ENCODE measurements around the gene CRKL. TPM values are rescaled to one million over a fixed set of nuclear protein-coding genes. Genes with fewer than 3 reads are reported as not detected.

Gene CRKL
- total and polyA plus RNA-seq, 12 donors, result 15.6 to 69.1 (median 43.3) TPM

DNA sequence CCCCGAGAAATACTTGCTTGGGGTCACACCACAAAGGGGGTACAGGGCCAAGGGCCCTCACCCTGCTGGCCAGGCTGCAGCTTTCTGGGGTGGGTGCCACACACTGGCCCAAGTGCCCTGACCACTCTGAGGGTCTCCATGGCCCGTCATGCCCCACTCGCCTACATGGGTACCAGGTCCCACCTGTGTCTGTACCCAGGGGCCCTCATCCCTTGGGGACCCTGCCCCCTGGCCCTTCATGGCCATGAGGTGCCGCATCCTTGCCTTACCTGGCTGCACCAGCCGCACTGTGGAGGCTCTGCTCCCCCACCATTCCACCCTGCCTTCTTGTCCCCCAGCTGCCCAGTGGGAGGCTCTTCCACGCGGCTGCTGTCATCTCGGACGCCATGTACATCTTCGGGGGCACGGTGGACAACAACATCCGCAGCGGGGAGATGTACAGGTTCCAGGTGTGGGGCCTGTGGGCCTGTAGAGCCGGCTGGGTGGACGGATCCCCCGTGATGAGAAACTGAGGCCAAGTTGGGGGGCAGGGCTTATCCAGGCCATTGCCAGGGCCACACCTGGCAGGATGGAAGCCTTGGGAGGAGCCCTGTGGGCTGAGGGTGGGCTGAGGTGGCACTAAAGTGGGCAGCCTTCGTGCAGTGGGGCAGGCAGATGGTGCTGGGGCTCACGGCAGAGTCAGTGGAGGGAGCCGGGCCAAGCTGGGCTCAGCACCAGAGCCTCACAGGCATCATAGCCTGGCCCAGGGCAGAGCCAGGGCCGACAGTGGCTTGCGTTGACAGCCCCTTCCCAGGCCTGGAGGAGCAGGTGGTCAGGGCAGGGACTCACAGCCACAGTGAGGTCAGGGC is 75.5 kb downstream of the CRKL start:
- intact Hi-C loops (cut with DNase I), result no loop called here
- Histone ChIP-seq H3K36me3 (replicated peaks in 1 of 2) (peaks cover 0 to 57% of the 10 kb centered on the region in 2 donors), H3K27ac (no peak overlapping the region), H3K4me3 (no peak overlapping the region), H3K9me3 (replicated peaks in 1 of 3) (no peaks in the 10 kb centered on the region), H3K4me1 (replicated peaks in 1 of 2) (no peaks in the 10 kb centered on the region), H3K27me3 (no peaks in the 10 kb centered on the region)
- no peak for DNase-seq
- WGBS, 4 donors, result 86 to 91% (median 90%) methylated on average over 14 to 21 of the region's 21 CpGs
- TF ChIP-seq, protein P1, sequence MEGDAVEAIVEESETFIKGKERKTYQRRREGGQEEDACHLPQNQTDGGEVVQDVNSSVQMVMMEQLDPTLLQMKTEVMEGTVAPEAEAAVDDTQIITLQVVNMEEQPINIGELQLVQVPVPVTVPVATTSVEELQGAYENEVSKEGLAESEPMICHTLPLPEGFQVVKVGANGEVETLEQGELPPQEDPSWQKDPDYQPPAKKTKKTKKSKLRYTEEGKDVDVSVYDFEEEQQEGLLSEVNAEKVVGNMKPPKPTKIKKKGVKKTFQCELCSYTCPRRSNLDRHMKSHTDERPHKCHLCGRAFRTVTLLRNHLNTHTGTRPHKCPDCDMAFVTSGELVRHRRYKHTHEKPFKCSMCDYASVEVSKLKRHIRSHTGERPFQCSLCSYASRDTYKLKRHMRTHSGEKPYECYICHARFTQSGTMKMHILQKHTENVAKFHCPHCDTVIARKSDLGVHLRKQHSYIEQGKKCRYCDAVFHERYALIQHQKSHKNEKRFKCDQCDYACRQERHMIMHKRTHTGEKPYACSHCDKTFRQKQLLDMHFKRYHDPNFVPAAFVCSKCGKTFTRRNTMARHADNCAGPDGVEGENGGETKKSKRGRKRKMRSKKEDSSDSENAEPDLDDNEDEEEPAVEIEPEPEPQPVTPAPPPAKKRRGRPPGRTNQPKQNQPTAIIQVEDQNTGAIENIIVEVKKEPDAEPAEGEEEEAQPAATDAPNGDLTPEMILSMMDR (IDR thresholded peaks at IDR 0.05), result no peak

DNA sequence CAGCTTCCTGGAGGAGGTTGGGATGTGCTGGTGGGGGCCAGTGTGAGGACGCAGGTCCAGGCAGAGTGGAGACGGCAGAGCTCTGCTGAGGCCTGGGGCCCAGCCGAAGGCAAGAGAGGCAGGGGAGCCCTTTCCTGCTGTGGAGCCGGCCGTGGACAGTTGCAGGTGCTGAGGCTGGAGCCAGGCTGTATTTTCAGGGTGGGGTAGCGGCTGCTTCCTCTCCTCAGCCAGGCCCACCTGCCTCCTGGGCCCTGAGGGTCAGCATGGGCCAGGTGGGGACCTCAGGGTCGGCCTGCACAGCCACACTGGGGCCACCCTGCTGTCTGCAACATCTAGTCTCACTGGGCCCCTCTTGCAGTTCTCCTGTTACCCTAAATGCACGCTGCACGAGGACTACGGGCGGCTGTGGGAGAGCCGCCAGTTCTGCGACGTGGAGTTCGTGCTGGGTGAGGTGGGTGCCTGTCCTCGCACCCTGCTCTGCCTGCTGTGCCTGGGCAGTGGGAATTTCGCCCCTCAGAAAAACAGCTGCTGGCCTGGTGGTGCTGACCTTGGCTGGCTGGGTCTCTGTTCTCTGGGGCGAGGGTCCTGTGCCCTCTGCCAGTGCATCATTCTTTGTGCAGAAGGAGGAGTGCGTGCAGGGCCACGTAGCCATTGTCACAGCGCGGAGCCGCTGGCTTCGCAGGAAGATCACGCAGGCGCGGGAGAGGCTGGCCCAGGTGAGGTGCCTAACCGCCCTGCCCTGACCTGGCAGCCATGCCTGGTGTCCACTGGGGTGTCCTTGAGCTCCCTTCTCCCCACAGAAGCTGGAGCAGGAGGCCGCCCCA is 76.3 kb downstream of the CRKL start:
- Histone ChIP-seq H3K4me1 (replicated peaks in 1 of 2) (no peaks in the 10 kb centered on the region), H3K27me3 (no peaks in the 10 kb centered on the region), H3K9me3 (replicated peaks in 1 of 3) (no peaks in the 10 kb centered on the region), H3K27ac (no peak overlapping the region), H3K36me3 (replicated peaks in 1 of 2) (peaks cover 0 to 52% of the 10 kb centered on the region in 2 donors), H3K4me3 (no peak overlapping the region)
- TF ChIP-seq, protein P1 (IDR thresholded peaks at IDR 0.05), result no peak
- no peak for TF ChIP-seq POLR2A (IDR thresholded peaks at IDR 0.05)
- WGBS, 4 donors, result 95 to 100% (median 97%) methylated on average over 1 to 29 of the region's 29 CpGs
- no peak for DNase-seq
- intact Hi-C loops (cut with DNase I), result no loop called here

DNA sequence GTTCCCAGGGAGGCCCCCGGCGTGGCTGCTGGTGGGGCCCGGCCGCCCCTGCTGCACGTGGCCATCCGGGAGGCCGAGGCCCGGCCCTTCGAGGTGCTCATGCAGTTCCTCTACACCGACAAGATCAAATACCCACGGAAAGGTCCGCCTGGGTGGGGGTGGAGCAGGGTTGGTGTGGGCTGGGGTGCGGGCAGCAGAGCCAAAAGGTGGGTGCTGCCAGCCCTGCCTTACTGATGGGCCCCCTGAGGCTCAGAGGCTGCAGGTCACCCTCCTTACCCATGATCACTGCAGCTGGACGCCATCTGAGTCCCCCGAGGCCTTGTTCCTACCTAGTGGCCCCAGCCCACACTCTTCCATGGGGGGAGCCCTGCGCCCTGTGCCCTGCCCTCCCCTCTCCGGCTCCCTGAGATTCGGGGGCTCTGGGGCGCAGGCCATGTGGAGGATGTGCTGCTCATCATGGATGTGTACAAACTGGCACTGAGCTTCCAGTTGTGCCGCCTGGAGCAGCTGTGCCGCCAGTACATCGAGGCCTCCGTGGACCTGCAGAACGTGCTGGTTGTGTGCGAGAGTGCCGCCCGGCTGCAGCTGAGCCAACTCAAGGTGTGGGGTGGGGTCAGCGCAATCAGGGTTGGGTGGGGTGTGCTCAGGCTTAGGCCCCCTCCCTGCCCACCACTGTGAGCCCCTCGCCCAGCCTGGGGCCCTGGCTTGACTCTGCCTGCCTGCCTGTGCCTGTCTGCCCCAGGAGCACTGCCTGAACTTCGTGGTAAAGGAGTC is 77.1 kb downstream of the CRKL start:
- H3K4me1 ChIP-seq (replicated peaks in 1 of 2), result no peaks in the 10 kb centered on the region
- intact Hi-C loops (cut with DNase I), result no loop called here
- no peaks in the 10 kb centered on the region for H3K27me3 ChIP-seq
- no peak overlapping the region for H3K27ac ChIP-seq
- 91 to 94% (median 92%) methylated on average over 10 to 30 of the region's 30 CpGs for WGBS, 4 donors
- H3K36me3 ChIP-seq (replicated peaks in 1 of 2), result peaks cover 0 to 60% of the 10 kb centered on the region in 2 donors
- TF ChIP-seq, protein P1 (IDR thresholded peaks at IDR 0.05), result no peak
- TF ChIP-seq POLR2A (IDR thresholded peaks at IDR 0.05), result no peak
- no peaks in the 10 kb centered on the region for H3K9me3 ChIP-seq (replicated peaks in 1 of 3)
- DNase-seq, result no peak
- H3K4me3 ChIP-seq, result no peak overlapping the region

DNA sequence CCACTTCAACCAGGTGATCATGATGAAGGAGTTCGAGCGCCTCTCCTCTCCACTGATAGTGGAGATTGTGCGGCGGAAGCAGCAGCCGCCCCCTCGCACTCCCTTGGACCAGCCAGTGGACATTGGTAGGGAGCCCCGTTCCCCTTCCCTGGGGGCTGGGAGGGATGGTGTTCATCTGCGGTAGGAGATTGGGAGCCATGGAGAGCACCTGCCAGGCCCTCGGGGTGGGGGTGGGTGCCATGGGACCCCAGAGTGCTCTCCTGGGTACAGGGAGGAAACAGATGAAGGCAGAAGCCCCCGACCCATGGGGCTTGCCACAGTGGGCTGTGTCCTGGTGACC is 77.7 kb downstream of the CRKL start:
- no peak for DNase-seq
- intact Hi-C loops (cut with DNase I), result no loop called here
- Histone ChIP-seq H3K27me3 (no peaks in the 10 kb centered on the region), H3K4me1 (replicated peaks in 1 of 2) (peaks cover 0 to 5% of the 10 kb centered on the region in 2 donors), H3K9me3 (replicated peaks in 1 of 3) (no peaks in the 10 kb centered on the region), H3K4me3 (no peak overlapping the region), H3K27ac (no peak overlapping the region), H3K36me3 (replicated peaks in 1 of 2) (peaks cover 0 to 65% of the 10 kb centered on the region in 2 donors)
- TF ChIP-seq, protein P1 (IDR thresholded peaks at IDR 0.05), result no peak
- TF ChIP-seq POLR2A (IDR thresholded peaks at IDR 0.05), result no peak
- 92 to 100% (median 94%) methylated on average over 1 to 10 of the region's 10 CpGs for WGBS, 4 donors

Measured in adrenal gland (tissue), 12 donors.